Fibroblast of skin of scalp (primary cell): Measurements from ENCODE around the gene LIPE. TPM values are rescaled to one million over a fixed set of nuclear protein-coding genes. Genes with fewer than 3 reads are reported as not detected.
"Not testable (repeated sequence)": the region's sequence is repeated elsewhere in the genome, so short reads cannot be mapped to it uniquely, and the experiment has no call there.

Experiments used
- DNase-seq: peaks from one replicate; pipeline ENCODE4 v3.0.0-alpha.2; 2013
- polyA plus RNA-seq, 2 experiments: library from polyadenylated mRNA; unstranded; fragments of 120-200 nt; gene quantifications; one replicate each; pipeline ENCODE4 v1.2.1, GENCODE V29; 2013; ENCODE audit not compliant: insufficient read length in 2 of 2

Gene LIPE, protein sequence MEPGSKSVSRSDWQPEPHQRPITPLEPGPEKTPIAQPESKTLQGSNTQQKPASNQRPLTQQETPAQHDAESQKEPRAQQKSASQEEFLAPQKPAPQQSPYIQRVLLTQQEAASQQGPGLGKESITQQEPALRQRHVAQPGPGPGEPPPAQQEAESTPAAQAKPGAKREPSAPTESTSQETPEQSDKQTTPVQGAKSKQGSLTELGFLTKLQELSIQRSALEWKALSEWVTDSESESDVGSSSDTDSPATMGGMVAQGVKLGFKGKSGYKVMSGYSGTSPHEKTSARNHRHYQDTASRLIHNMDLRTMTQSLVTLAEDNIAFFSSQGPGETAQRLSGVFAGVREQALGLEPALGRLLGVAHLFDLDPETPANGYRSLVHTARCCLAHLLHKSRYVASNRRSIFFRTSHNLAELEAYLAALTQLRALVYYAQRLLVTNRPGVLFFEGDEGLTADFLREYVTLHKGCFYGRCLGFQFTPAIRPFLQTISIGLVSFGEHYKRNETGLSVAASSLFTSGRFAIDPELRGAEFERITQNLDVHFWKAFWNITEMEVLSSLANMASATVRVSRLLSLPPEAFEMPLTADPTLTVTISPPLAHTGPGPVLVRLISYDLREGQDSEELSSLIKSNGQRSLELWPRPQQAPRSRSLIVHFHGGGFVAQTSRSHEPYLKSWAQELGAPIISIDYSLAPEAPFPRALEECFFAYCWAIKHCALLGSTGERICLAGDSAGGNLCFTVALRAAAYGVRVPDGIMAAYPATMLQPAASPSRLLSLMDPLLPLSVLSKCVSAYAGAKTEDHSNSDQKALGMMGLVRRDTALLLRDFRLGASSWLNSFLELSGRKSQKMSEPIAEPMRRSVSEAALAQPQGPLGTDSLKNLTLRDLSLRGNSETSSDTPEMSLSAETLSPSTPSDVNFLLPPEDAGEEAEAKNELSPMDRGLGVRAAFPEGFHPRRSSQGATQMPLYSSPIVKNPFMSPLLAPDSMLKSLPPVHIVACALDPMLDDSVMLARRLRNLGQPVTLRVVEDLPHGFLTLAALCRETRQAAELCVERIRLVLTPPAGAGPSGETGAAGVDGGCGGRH
- 7.1 TPM for polyA plus RNA-seq (2013, experiment 1 of 2; ENCODE audit: insufficient read length)
- 5.7 TPM for polyA plus RNA-seq (2013, experiment 2 of 2; ENCODE audit: insufficient read length)

DNA sequence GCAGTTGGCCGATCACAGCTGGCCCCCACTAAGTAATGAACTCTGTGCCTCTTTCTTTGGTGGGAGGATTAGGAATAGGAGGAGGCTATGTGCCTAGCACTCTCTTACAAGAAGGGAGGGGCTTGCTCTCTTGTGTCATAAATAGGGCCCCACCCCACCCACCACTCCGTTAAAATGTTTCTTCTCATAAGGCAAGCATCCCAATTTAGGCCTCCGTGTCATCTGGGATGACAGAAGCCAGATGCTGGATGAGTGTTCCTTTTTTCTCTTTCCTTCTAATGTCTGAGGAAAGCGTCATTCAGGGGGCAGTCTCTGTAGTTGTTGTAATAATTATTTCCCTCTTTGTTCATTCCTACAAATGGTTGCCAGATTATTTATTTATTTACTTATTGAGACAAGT lies at the start of gene LIPE:
LIPE (minus strand) TSS at position 76 of the 400 bp plus-strand sequence. CDS start 239 bp downstream, outside the sequence.
- no peak for DNase-seq

DNA sequence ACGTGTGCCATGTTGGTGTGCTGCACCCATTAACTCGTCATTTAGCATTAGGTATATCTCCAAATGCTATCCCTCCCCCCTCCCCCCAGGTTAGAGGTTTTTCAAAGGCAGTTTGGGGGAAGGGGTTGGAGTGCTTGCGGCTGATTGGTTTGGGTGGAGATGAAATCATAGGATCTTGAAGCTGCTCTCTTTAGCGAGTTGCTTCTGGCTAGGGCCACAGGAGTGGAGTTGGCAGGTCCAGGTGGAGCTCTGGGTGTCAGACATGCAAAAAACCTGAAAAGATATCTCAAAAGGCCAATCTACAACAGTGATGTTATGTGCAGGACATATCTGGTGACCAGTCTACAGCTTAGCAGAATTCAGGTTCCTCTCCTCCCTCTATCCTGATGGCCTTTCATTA lies 48.2 kb upstream of the LIPE start:
- DNase-seq, result no peak

- DNase-seq, result no peak
Measured at GRCh38 chr19:42474743-42475142, 47.6 kb upstream of the LIPE start.

GRCh38 chr19:42473686-42474085 lies 46.5 kb upstream of the LIPE start:
- no peak for DNase-seq

DNA sequence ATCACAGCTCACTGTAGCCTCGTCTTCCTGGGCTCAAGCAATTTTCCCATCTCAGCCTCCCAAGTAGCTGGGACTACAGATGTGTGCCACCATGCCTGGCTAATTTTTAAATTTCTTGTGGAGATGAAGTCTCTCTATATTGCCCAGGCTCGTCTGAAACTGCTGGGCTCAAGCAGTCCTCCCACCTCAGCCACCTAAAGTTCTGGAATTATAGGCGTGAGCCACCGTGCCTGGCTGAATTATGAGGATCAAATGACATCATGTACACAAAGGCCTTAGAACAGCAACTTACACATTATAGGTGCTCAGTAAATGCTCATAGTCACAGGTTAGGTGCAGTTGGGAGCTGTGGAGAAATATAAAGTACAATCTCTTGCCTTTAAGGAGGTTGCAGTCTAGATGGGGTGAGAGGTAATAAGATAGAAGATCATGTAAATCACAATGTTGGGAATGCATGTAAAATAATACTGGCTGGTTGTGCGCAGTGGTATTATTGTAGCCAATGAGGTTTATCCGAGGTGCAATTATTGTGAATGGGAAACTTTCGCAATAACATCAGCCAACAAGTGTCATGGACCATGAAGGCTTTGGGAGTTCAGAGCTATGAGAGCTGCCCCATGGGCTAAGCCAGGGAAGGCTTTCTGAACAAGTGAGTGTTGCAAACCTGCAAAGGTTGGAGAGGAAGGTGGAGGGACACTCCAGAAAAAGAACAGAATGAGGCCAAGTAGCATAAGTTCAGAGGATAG lies 45.4 kb upstream of the LIPE start:
- DNase-seq, result no peak

DNA sequence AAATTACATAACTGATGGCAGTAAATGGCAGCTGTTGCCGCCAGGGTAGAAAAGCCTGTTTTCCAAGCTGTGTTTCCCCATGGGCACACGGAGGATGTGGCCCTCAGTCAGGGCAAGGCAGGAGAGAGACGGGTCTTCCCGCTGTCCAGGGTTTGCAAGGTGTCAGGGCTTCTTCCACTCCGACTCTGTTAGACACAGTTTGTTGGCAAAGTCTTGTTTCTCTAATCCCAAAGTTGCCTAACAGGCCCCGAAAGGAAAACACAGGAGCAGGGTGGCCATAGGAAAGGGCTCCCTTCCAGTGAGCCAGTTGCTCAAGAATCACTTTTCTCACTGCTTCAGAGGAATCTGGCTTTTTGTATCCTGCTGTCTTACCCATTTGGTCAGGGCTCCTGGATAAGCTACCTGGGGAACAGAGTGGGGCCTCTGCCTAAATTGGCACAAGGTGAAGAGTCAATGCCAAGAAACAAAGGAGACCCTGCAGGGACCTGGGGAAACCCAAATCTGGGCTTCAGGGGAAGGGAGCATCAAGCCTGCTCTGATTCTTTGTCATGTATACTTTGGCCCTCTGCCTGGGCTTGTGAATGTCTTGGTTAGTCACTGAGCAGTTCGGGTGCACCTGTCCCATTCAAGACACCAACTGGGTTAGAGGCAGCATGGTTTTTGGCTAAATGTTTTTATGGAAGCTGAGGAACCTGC lies 44.5 kb upstream of the LIPE start:
- DNase-seq, result peak; percentile 21

GRCh38 chr19:42469311-42470235 lies 42.4 kb upstream of the LIPE start:
- peak; percentile 62 for DNase-seq

DNA sequence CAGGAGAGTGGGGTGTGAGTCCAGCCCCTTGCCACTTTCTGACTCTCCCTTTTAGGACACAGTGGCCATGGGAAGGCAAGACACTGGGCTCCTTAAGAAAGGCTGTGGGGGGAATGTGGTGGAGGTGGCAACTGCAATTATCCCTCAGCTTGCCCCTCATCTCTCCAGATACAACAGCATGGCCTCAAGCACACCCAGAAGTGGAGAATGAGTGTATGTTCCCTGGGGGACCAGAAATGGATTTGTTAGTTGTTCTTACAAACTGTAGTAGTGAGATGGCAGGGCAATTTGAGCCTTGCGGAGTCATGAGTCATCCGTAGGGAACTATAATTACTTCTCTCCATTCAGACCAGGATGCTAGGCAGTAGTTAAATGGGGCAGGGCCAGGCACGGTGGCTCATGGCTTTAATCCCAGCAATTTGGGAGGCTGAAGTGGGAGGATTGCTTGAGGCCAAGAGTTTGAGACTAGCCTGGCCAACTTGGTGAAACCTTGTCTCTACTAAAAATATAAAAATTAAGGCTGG lies 41.1 kb upstream of the LIPE start:
- DNase-seq, result peak; percentile 91

DNA sequence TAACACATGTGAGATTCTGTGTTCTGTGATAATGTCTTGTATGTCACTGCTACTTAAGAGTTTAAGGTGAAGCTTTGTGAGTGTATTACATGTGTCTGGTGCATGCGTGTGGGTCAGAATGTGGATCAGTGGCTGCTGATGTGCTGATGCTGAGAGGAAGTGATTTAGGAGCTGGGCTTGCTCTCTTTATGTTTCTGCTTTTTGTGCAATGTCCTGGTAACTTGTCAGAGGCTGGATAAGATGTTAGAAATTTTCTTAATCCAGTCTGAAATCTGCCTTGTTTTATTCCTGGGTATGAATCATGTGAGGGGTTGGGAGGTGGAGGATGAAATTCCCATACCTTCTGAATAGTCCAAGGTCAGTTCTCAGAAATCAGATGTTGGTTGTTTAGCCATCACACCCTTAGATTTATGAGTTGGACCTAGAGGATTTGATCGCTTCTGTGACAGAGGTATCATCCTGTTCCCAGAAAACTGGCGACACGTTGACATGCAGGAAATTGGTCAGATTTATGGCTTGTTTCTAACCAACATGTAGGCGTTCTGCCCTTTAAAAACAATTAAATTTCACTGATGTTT lies 40.1 kb upstream of the LIPE start:
- peak; percentile 5 for DNase-seq

DNA sequence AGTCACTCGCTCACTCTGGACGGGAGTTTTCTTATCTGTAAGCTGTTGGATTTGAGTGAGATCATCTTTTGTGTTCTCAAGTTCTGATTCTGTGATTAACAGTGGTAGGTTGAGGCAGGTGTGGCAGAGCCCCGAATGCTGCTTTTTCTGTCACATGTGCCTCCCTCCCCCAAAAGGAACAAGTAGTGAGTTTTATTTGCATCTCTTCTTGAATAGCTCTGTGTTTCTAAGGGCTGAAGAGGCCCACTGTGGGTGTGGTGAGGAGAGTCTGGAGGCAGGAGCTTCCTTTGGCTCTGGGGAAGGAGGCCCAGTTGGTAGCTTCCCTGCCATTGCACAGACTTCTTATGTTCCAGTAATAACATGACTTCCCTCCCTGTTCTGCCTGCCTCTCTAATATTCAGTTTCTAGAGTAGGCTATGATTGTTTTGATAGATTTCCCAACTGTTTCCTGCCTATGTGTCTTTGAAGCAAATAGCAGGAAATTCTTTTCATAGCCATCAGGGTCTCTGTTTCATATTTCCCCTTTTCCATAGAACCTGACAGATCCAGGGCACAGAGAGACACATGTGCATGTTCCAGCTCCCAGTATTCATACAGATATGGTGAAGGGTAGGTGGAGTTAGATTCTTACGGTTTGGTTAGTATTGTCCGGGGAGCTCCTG lies 39.5 kb upstream of the LIPE start:
- DNase-seq, result peak; percentile 9

DNA sequence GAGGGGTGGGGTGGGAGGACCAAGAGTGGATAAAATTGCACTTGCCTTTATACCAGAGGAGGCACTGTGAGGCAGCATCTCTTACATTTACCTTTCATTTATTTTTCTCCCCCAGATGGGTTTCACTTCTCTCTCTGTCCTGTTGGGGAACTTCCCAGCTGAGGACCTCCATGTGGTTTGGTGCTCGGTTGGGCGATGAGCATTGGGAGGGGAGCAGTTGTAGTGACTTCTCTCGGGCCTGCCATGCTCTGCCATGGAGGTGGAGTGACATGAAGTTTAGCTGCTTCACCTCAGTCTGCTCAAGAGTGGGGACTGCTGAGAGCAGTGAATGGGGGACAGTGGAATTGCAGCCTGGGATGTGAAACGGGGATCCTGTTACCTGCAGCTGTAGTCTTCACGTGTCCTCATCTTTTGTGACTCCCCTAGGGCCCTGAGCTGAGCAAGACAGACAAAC lies 38.7 kb upstream of the LIPE start:
- DNase-seq, result no peak

- no peak for DNase-seq
Measured at GRCh38 chr19:42461700-42462324, 34.6 kb upstream of the LIPE start.

- DNase-seq, result not testable (repeated sequence)
Measured at GRCh38 chr19:42461231-42461630, 34.0 kb upstream of the LIPE start.

GRCh38 chr19:42459926-42460325 lies 32.7 kb upstream of the LIPE start:
- no peak for DNase-seq

DNA sequence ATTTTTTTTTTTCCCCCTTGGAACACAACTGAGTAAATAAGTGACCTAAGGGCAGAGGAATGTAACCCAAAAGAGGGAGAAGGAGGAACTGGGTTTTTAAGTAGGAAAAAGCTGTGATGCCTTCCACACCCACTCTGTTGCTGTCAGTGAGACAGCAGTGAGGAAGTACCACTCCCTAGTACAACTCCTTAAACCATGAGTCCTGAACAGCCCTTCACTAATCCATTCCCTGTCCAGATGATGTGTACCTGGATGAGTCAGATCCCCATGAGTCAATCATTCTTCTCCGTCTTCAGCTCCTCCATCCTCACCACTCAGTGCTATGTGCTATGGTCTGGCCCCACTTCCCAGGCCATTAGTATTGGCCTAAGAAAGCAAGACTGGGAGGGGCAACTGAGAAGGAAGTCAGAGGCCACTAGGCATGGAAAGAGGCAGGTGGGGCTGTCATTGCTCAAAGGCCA lies 28.5 kb upstream of the LIPE start:
- DNase-seq, result no peak

- DNase-seq, result no peak
Measured at GRCh38 chr19:42455086-42455485, 27.9 kb upstream of the LIPE start.

GRCh38 chr19:42452590-42452989 lies 25.4 kb upstream of the LIPE start:
- DNase-seq, result no peak

DNA sequence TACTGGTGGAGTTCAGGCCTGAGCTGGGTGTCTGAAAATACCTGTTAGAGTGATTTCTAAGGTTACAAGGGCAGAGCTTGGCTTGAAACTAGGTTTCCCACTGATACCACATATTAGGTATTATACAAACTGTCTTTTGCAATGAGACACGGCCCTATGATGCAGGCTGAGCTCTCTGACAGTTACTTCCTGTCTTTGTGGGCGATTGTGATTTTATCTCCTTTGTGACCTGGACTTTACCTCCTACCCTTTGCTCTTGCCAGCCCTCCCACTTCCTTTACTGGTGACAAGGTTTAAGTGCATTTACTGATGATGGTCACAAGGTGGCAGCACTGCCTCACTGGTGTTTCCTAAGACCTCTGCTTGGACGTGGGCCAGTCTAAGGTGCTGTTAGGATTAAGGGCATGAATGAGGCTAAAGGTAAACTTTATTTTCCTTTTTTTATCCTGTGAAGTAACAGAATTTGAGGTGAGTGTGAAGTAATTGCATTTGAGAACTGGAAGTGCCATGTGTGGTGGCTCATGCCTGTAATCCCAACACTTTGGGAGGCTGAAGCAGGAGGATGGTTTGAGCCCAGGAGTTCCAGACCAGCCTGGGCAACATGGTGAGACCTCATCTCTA lies 23.2 kb upstream of the LIPE start:
- DNase-seq, result peak; percentile 71
